ENCODE data around the gene SMG7.

Gene SMG7

DNA sequence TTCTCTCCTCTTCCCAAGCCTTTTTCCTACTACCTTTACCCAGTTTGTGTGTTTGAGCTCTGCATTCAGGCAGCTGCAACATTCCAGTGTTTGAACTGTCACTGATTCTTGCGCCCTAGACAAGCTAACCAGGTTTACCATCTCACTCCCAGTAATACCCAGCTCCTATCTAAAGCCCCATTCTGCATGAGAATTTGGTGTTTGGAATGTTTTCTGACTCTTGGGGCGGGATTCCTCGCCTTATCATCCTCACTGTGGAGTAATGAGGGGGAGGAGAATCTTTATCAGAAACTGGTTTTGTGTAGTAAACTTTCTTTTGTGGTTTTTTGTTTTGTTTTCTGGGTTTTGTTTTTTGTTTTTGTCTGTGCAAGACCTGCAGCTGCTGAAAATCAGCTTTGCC, 81.5 kb downstream of the SMG7 start:
- DNase-seq (ENCODE audit: low read depth in 1 of 2, low spot score in 1 of 2): no peak

- no peak for DNase-seq (ENCODE audit: low read depth in 1 of 2, low spot score in 1 of 2)
These were observed 82.3 kb downstream of the SMG7 start for GRCh38 chr1:183554577-183554976.

DNA sequence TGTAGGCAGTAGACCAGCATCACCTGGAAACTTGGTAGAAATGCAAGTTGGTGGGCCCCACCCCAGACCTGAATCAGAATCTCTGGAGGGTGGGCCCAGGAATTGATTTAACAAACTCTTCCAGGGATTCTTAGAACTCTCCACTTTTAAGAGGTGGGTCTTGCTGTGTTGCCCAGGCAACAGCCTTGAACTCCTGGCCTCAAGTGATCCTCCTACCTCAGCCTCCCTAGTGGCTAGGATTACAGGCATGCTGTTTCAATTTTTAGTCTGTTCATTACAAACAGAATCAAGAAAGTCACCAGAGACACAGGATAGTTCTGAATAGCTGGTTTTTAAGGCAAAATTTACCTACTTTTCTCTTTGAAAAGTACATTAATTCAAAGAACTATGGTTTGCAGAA, 86.8 kb downstream of the SMG7 start:
- no peak for DNase-seq (ENCODE audit: low read depth in 1 of 2, low spot score in 1 of 2)

- no peak for DNase-seq (ENCODE audit: low read depth in 1 of 2, low spot score in 1 of 2)
These were observed 90.4 kb downstream of the SMG7 start for GRCh38 chr1:183562701-183563100.

- no peak for DNase-seq (ENCODE audit: low read depth in 1 of 2, low spot score in 1 of 2)
These were observed 93.0 kb downstream of the SMG7 start for GRCh38 chr1:183565261-183565660.

DNA sequence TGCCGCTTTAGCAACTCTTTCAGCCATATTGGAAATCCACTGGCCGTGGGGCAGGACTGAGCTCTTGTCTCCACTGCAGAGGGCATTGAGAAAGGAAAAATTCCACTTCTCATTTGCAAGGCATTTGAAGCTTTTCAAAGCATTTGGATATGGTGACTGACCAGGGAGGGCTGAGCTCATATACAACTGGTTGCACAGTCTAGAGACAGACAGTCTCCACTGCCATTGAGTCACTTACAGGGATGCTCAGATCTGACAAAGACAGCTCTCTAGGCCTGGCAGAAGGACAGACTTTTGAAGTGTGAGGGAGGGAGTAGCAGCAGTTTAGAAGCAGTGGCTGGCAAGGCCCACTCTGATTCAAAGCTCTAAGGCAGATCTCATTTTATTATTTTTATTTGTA, 93.7 kb downstream of the SMG7 start:
- no peak for DNase-seq (ENCODE audit: low read depth in 1 of 2, low spot score in 1 of 2)

GRCh38 chr1:183567584-183567983, 95.3 kb downstream of the SMG7 start:
- DNase-seq (ENCODE audit: low read depth in 1 of 2, low spot score in 1 of 2): no peak

DNA sequence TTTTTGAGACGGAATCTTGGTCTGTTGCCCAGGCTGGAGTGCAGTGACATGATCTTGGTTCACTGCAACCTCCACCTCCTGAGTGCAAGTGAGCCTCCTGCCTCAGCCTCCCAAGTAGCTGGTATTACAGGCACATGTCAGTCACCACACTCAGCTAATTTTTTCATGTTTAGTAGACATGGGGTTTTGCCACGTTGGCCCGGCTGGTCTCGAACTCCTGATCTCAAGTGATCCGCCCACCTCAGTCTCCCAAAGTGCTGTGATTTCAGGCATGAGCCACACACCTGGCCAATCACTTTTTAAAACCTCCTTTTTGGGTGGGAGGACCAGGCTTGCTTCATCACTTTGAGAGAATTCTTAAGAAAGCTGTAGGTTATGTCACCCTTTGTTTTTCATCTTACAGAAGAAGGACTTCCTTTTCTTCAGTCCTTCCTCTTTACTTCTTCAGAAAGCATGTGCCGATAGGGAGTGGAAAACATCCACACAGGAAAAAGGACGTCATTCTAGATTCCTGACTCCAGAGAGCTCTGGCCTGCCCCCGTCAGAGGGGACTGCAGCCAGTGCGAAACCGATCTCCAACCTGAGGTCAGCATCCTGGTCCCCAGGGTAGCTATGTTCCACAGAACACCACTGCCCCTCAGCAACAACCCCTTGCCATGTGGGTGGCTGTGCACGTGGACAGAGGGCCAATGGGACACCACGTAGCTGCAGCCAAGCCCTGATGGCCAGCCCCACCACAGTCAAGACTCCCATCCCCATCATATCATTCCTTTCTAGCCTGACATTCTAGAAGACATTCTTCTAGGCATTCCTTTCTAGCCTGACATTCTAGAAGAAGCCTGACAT, 96.1 kb downstream of the SMG7 start:
- DNase-seq (ENCODE audit: low read depth in 1 of 2, low spot score in 1 of 2): no peak

DNA sequence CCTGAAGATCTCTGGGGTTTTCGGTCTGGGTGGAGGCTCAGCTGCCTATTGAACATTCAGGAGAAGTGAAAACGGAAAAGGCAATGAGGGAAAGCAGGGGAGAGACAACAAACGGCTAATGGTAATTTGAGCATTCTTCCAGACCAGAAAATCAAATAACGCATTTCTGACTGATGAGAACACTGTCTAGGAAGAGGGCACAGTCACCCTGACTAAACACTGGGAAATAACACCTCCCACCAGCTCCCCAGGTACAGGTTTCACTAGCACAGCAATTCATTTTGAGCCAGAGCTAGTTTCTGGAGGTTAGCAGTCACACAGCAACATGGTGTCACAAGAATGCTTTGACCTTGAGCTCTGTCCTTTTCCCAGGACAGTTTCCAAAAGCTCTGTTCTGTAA, 96.8 kb downstream of the SMG7 start:
- DNase-seq (ENCODE audit: low read depth in 1 of 2, low spot score in 1 of 2): no peak

DNA sequence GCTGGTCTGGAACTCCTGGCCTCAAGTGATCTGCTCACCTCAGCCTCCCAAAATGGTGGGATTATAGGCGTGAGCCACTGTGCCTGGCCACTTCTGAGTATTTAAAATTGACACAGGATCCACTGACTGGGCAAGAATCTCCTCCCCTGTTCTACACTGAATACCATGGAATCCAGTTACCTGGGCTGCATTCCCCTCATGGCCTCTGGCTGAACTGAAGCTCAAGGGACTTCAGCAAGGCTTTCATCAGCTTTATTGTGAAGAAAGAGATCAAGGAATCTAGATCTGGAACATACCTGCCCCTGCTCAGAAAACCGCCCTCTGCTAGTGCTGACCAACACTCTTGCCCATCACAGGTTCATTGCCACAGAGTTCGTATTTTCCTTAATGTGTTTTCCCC, 97.5 kb downstream of the SMG7 start:
- DNase-seq (ENCODE audit: low read depth in 1 of 2, low spot score in 1 of 2): no peak

- no peak for DNase-seq (ENCODE audit: low read depth in 1 of 2, low spot score in 1 of 2)
These were observed 98.2 kb downstream of the SMG7 start for GRCh38 chr1:183570451-183570850.

GRCh38 chr1:183571678-183572268, 99.5 kb downstream of the SMG7 start:
- DNase-seq (ENCODE audit: low read depth in 1 of 2, low spot score in 1 of 2): no peak

DNA sequence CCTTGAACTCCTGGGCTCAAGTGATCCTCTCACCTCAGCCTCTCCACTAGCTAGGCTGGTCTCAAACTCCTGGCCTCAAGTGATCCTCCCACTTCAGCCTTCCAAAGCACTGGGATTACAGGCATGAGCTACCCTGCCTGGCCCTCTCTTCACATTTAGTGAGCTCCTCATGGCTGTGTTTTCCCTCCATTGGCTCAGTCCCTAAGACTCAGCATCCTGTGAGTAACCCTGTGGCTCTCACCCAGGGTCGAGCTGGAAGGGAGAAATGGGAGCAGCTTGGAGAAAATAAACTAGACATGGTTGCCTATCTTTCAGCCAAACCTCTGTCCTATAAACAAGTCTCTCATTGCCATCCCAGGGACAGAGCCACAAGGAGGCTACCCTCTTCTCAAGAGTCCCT, 100.4 kb downstream of the SMG7 start:
- DNase-seq (ENCODE audit: low read depth in 1 of 2, low spot score in 1 of 2): no peak

GRCh38 chr1:183575606-183576005, 103.3 kb downstream of the SMG7 start:
- no peak for DNase-seq (ENCODE audit: low read depth in 1 of 2, low spot score in 1 of 2)

GRCh38 chr1:183576537-183576936, 104.2 kb downstream of the SMG7 start:
- DNase-seq (ENCODE audit: low read depth in 1 of 2, low spot score in 1 of 2): no peak

- no peak for DNase-seq (ENCODE audit: low read depth in 1 of 2, low spot score in 1 of 2)
These were observed 105.7 kb downstream of the SMG7 start for GRCh38 chr1:183577897-183578465.

GRCh38 chr1:183578856-183579255, 106.6 kb downstream of the SMG7 start:
- no peak for DNase-seq (ENCODE audit: low read depth in 1 of 2, low spot score in 1 of 2)

DNA sequence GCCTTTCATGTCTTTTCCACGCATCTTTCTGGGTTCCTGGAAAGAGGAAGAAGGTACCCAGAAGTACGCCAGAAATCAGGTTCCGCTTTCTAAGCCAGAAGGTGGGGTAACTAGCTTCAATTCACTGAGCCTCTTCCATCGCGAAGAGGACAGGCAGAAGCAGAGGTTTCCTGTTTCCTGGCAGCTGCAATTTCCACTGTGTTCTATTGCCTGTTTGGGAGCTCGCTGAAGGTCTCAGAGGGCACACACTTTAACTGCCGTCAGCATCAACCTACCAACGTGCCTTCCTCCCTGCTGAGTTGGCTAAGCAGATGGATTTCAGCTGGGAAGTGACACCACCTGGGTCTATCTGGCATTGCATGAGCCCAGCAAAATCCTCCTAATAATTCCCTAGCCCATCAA, 108.0 kb downstream of the SMG7 start:
- no peak for DNase-seq (ENCODE audit: low read depth in 1 of 2, low spot score in 1 of 2)

GRCh38 chr1:183582021-183582713, 109.9 kb downstream of the SMG7 start:
- no peak for DNase-seq (ENCODE audit: low read depth in 1 of 2, low spot score in 1 of 2)

GRCh38 chr1:183583466-183583865, 111.2 kb downstream of the SMG7 start:
- no peak for DNase-seq (ENCODE audit: low read depth in 1 of 2, low spot score in 1 of 2)

GRCh38 chr1:183584147-183584546, 111.8 kb downstream of the SMG7 start:
- no peak for DNase-seq (ENCODE audit: low read depth in 1 of 2, low spot score in 1 of 2)

- DNase-seq (ENCODE audit: low read depth in 1 of 2, low spot score in 1 of 2): no peak
These were observed 112.7 kb downstream of the SMG7 start for GRCh38 chr1:183585038-183585437.

All from activated CD4-positive, alpha-beta T cell treated with anti-CD3 and anti-CD28 coated beads, Interleukin-2, amount 50 U/mL, for 24 hours (primary cell).